OCI-LY1 (cell line): ENCODE measurements around the gene ANKRD33.

Experiments
- H2AFZ ChIP-seq: fragments of 200-600 bp; sonication (generic), shearing (Covaris generic); 2 replicates; pipeline ENCODE4 v1.6.0; 2014; ENCODE audit warnings: antibody characterized with exemption, mild to moderate bottlenecking, low read length
- H3F3A ChIP-seq: fragments of 200-600 bp; sonication (generic), shearing (Covaris generic); 2 replicates; pipeline ENCODE4 v1.6.0; 2014; ENCODE audit warnings: mild to moderate bottlenecking, antibody characterized with exemption, low read length, moderate library complexity; ENCODE audit not compliant: insufficient read depth
- H3K27ac ChIP-seq: fragments of 200-600 bp; sonication (generic); 2 replicates; pipeline ENCODE4 v1.5.1; 2014; ENCODE audit warnings: low read length, mixed run types, mild to moderate bottlenecking, low read depth; ENCODE audit not compliant: poor library complexity, severe bottlenecking
- H3K27me3 ChIP-seq: fragments of 200-600 bp; sonication (generic); 2 replicates; pipeline ENCODE4 v1.6.0; 2014; ENCODE audit warnings: antibody characterized with exemption, mild to moderate bottlenecking, low read length, moderate library complexity; ENCODE audit not compliant: insufficient read depth
- H3K36me3 ChIP-seq: fragments of 200-600 bp; sonication (generic); 2 replicates; pipeline ENCODE4 v1.6.1; 2014; ENCODE audit warnings: mild to moderate bottlenecking, antibody characterized with exemption, low read length, moderate library complexity, mixed read lengths; ENCODE audit not compliant: insufficient read depth
- H3K4me1 ChIP-seq: fragments of 200-600 bp; sonication (generic); 2 replicates; pipeline ENCODE4 v1.5.1; 2014; ENCODE audit warnings: mild to moderate bottlenecking, low read length, moderate library complexity; ENCODE audit not compliant: insufficient read depth, severe bottlenecking
- H3K4me2 ChIP-seq: fragments of 200-600 bp; sonication (generic), shearing (Covaris generic); 2 replicates; pipeline ENCODE4 v1.6.1; 2014; ENCODE audit warnings: low read length
- H3K4me3 ChIP-seq: fragments of 200-600 bp; sonication (generic); 2 replicates; pipeline ENCODE4 v1.5.1; 2014; ENCODE audit warnings: low read length, low read depth, mild to moderate bottlenecking, mixed read lengths; ENCODE audit not compliant: poor library complexity, severe bottlenecking
- H3K79me2 ChIP-seq: fragments of 200-600 bp; shearing (Covaris generic); 2 replicates; pipeline ENCODE4 v1.6.1; 2016; ENCODE audit warnings: mixed run types, low read length, mixed read lengths; ENCODE audit not compliant: insufficient read depth
- H3K9ac ChIP-seq: fragments of 200-600 bp; sonication (generic), shearing (Covaris generic); 2 replicates; pipeline ENCODE4 v1.6.1; 2014; ENCODE audit warnings: mild to moderate bottlenecking, low read length, mixed read lengths
- H3K9me2 ChIP-seq: fragments of 200-600 bp; sonication (generic), shearing (Covaris generic); 2 replicates; pipeline ENCODE4 v1.6.1; 2014; ENCODE audit warnings: low read depth, mild to moderate bottlenecking, low read length, mixed read lengths
- H3K9me3 ChIP-seq: fragments of 200-600 bp; shearing (Covaris generic); 2 replicates; pipeline ENCODE4 v1.6.1; 2014; ENCODE audit warnings: low read length, mixed read lengths
- H4K20me1 ChIP-seq: fragments of 200-600 bp; sonication (generic), shearing (Covaris generic); 2 replicates; pipeline ENCODE4 v1.6.0; 2016; ENCODE audit warnings: mild to moderate bottlenecking, low read length; ENCODE audit not compliant: insufficient read depth
- EZH2 ChIP-seq: fragments of 200-600 bp; sonication (generic), shearing (Covaris generic); IDR thresholded peaks from 2 replicates; pipeline ENCODE4 v1.8.0; 2017; ENCODE audit warnings: borderline replicate concordance, mixed run types, mild to moderate bottlenecking, antibody characterized with exemption, low read length, moderate library complexity, mixed read lengths
- TF ChIP-seq, protein P1 (sequence below): fragments of 200-600 bp; sonication (generic), shearing (Covaris generic); IDR thresholded peaks from 2 replicates; pipeline ENCODE4 v1.5.1; 2017; ENCODE audit warnings: mild to moderate bottlenecking, antibody characterized with exemption, low read length, moderate library complexity, mixed read lengths

Gene ANKRD33

DNA sequence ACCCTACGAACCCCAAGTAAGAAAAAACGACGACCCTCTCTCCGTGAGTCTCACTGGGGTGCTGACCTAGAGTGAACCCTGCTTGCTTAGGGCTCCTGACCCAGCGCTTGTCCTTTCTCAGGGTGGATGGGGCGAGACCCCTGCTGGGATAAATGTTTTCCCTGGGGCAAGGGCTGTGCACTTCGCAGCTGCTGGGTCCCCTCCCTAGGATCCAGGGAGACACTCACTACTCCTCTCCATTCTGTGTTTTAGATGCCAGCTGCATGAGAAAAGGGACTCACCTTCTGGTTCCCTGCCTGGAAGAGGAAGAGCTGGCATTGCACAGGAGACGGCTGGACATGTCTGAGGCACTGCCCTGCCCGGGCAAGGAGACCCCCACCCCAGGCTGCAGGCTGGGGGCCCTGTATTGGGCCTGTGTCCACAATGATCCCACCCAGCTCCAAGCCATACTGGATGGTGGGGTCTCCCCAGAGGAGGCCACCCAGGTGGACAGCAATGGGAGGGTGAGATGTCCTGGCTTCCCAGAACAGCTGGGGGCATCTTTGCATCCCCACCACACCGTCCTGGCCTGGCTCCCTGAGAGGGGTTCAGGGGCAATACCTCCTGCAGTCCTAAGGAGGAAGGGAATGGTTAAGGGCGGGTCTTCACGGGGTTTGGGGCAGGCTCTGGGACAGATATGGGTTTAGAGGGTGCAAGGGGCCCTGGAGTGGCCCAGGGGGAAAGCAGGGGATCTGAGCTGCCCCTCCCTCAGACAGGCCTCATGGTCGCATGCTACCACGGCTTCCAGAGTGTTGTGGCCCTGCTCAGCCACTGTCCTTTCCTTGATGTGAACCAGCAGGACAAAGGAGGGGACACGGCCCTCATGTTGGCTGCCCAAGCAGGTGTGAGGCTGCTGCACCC is 663 bp downstream of the ANKRD33 start:
- Histone ChIP-seq H3K9me2 (no peaks in the 10 kb centered on the region), H3K9ac (no peak overlapping the region), H3K4me2 (no peak overlapping the region), H3K4me1 (peaks cover 5% of the 10 kb centered on the region), H3K79me2 (no peaks in the 10 kb centered on the region), H4K20me1 (no peaks in the 10 kb centered on the region), H3K9me3 (no peaks in the 10 kb centered on the region), H3K36me3 (no peaks in the 10 kb centered on the region), H3K4me3 (no peak overlapping the region), H3K27ac (no peak overlapping the region), H3F3A (no peaks in the 10 kb centered on the region), H2AFZ (no peak overlapping the region), H3K27me3 (no peaks in the 10 kb centered on the region)
- no peak for TF ChIP-seq EZH2
- TF ChIP-seq, protein P1, sequence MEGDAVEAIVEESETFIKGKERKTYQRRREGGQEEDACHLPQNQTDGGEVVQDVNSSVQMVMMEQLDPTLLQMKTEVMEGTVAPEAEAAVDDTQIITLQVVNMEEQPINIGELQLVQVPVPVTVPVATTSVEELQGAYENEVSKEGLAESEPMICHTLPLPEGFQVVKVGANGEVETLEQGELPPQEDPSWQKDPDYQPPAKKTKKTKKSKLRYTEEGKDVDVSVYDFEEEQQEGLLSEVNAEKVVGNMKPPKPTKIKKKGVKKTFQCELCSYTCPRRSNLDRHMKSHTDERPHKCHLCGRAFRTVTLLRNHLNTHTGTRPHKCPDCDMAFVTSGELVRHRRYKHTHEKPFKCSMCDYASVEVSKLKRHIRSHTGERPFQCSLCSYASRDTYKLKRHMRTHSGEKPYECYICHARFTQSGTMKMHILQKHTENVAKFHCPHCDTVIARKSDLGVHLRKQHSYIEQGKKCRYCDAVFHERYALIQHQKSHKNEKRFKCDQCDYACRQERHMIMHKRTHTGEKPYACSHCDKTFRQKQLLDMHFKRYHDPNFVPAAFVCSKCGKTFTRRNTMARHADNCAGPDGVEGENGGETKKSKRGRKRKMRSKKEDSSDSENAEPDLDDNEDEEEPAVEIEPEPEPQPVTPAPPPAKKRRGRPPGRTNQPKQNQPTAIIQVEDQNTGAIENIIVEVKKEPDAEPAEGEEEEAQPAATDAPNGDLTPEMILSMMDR, result no peak

DNA sequence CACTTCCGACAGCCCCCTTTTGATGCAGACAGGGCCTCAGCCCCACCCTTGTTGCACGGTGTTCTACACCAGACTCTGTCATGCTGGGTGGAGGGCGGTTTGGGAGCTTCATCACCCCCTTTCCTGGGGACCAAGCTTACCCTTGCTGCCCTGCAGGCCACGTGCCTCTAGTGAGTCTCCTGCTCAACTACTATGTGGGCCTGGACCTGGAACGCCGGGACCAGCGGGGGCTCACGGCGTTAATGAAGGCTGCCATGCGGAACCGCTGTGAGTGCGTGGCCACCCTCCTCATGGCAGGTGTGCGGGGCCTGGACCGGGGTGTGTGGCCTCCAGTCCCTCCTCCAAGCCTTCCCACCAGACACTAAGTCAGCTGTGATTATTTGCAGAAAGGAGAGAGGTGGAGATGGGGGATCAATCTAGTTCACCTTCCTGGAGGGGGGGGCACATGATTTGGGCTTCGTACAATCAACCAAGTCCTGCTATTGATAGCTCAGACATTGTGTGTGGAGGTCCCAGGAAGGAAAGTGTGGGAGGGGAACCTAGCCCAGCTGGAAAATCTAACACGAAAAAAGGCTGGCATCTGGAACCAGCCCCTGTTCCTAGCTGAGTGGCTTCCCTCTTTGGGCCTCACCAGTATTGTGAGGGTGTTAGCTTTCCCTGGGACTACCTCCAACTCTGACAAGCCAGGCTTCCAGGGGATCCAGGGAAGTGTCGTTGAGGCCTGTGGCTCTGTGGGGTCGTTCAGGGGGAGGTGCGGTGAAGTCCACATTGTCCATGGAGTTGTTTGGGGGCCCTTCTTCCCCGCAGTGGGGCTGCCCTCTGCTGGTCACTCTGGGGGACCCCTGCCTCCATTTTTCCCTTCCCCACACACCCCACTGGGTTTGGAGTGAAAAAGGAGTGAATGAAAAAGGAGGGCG is 1.6 kb downstream of the ANKRD33 start:
- Histone ChIP-seq H3K27ac (no peak overlapping the region), H3K79me2 (no peaks in the 10 kb centered on the region), H3K36me3 (no peaks in the 10 kb centered on the region), H3K9ac (no peak overlapping the region), H3K9me2 (no peaks in the 10 kb centered on the region), H3K27me3 (no peaks in the 10 kb centered on the region), H3K4me3 (no peak overlapping the region), H3K9me3 (no peaks in the 10 kb centered on the region), H3K4me1 (peaks cover 5% of the 10 kb centered on the region), H3K4me2 (no peak overlapping the region), H2AFZ (no peak overlapping the region), H4K20me1 (no peaks in the 10 kb centered on the region), H3F3A (no peaks in the 10 kb centered on the region)
- TF ChIP-seq, protein P1, result peak; percentile 25; the same call in 1 of the 2 replicates
- TF ChIP-seq EZH2, result no peak

DNA sequence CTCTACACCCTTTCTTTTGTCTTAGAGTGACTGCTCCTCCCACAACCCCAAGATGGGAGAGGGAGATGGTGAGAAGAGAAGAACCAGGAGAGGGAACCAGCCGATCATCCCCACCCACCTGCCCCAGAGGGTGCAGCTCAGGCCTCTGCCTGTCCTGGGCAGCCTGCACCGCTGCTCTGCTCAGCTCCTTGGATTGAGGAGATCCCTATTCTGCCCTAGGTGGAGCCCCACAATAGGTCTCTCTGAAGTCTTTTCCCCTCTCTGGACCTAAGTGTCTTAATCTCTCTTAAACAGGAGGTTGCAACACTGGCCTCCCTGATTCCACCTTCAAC is 2.2 kb downstream of the ANKRD33 start:
- H3K4me2 ChIP-seq, result no peak overlapping the region

More for the DNA sequence above, 2.2 kb downstream of the ANKRD33 start:
- no peak overlapping the region for H2AFZ ChIP-seq
- no peaks in the 10 kb centered on the region for H3K9me2 ChIP-seq
- peaks cover 5% of the 10 kb centered on the region for H3K4me1 ChIP-seq
- no peak overlapping the region for H3K27ac ChIP-seq
- TF ChIP-seq, protein P1, result no peak
- TF ChIP-seq EZH2, result no peak
- H3K27me3 ChIP-seq, result no peaks in the 10 kb centered on the region
- H3F3A ChIP-seq, result no peaks in the 10 kb centered on the region
- H3K9ac ChIP-seq, result no peak overlapping the region
- H4K20me1 ChIP-seq, result no peaks in the 10 kb centered on the region
- H3K9me3 ChIP-seq, result no peaks in the 10 kb centered on the region
- H3K79me2 ChIP-seq, result no peaks in the 10 kb centered on the region
- H3K36me3 ChIP-seq, result no peaks in the 10 kb centered on the region
- no peak overlapping the region for H3K4me3 ChIP-seq
